ENCODE results near the gene RET.

Gene RET

DNA sequence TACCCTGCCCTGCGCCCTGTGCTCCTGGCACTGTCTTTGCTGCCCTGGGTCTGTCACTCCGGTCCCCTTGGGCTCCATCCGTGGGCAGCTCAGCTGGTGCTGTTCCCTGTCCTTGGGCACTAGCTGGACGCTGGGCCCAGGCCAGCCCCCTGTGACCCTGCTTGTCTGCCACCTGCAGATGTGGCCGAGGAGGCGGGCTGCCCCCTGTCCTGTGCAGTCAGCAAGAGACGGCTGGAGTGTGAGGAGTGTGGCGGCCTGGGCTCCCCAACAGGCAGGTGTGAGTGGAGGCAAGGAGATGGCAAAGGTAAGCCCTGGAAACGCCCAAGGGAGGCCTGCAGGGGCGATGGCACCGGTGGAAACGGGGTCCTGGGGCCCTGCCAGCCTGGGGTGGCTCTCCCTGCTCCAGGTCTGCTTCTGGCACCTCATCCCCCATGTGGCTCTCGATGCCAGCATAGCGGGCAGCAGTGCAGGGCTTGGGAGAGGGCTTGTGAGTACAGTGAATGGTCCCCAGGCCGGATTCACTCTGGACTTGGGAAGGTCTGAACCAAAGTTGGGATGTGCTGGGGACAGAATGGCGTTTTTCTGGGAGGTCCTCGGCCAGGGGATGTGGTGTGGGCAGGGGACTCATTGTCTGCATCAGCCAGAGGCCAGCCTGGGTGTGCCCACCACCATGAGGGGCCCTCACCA lies 35.2 kb downstream of the RET start:
- Histone ChIP-seq H3K4me3 (ENCODE audit: low read length) (no peak overlapping the region), H4K20me1 (ENCODE audit: control insufficient read depth, insufficient read depth, low read depth, low read length) (no peaks in the 10 kb centered on the region; the same call in 1 of the 2 replicates), H3K4me2 (ENCODE audit: low read length) (no peak overlapping the region), H3F3A (ENCODE audit: control insufficient read depth, insufficient read depth) (no peaks in the 10 kb centered on the region), H3K79me2 (ENCODE audit: control insufficient read depth, low read length) (no peaks in the 10 kb centered on the region), H3K27me3 (ENCODE audit: control insufficient read depth, low read length) (no peaks in the 10 kb centered on the region), H3K9me2 (replicated peaks; ENCODE audit: control insufficient read depth, low read length) (no peaks in the 10 kb centered on the region), H3K4me1 (ENCODE audit: control insufficient read depth, low read length) (no peaks in the 10 kb centered on the region), H3K27ac (ENCODE audit: low read depth, low read length) (no peak overlapping the region), H3K36me3 (ENCODE audit: control insufficient read depth, low read length) (no peaks in the 10 kb centered on the region), H3K9me3 (ENCODE audit: control insufficient read depth, insufficient read depth, low read length) (no peaks in the 10 kb centered on the region)
- TF ChIP-seq EZH2phosphoT487 (IDR thresholded peaks at IDR 0.05; ENCODE audit: borderline replicate concordance, low read length) (no peak), CTCF (IDR thresholded peaks at IDR 0.05; ENCODE audit: low read depth, low read length, poor library complexity, severe bottlenecking) (no peak)

DNA sequence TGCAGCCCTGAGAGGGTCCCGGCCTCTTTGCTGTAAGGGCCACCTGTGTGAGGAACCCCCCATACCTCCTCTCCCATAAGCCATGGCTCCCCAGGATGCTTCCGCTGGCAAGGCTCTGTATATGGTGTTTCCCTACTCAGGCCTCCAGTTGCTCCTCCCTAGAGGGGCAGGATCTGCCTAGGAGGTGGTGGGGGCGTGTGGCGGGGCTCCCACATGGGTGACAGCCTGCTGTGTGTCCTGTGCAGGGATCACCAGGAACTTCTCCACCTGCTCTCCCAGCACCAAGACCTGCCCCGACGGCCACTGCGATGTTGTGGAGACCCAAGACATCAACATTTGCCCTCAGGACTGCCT lies 35.7 kb downstream of the RET start:
- Histone ChIP-seq H3F3A (ENCODE audit: control insufficient read depth, insufficient read depth) (no peaks in the 10 kb centered on the region), H3K79me2 (ENCODE audit: control insufficient read depth, low read length) (no peaks in the 10 kb centered on the region), H3K9me3 (ENCODE audit: control insufficient read depth, insufficient read depth, low read length) (no peaks in the 10 kb centered on the region), H3K4me1 (ENCODE audit: control insufficient read depth, low read length) (no peaks in the 10 kb centered on the region), H3K4me3 (ENCODE audit: low read length) (no peak overlapping the region), H3K27me3 (ENCODE audit: control insufficient read depth, low read length) (no peaks in the 10 kb centered on the region), H3K27ac (ENCODE audit: low read depth, low read length) (no peak overlapping the region), H4K20me1 (ENCODE audit: control insufficient read depth, insufficient read depth, low read depth, low read length) (no peaks in the 10 kb centered on the region; the same call in 1 of the 2 replicates), H3K4me2 (ENCODE audit: low read length) (no peak overlapping the region), H3K36me3 (ENCODE audit: control insufficient read depth, low read length) (no peaks in the 10 kb centered on the region), H3K9me2 (replicated peaks; ENCODE audit: control insufficient read depth, low read length) (no peaks in the 10 kb centered on the region)
- no peak for TF ChIP-seq EZH2phosphoT487 (IDR thresholded peaks at IDR 0.05; ENCODE audit: borderline replicate concordance, low read length)
- TF ChIP-seq CTCF (IDR thresholded peaks at IDR 0.05; ENCODE audit: low read depth, low read length, poor library complexity, severe bottlenecking) = no peak

- Histone ChIP-seq H3K79me2 (ENCODE audit: control insufficient read depth, low read length) (no peaks in the 10 kb centered on the region), H3K27ac (ENCODE audit: low read depth, low read length) (no peak overlapping the region), H3K4me2 (ENCODE audit: low read length) (no peak overlapping the region), H3K9me2 (replicated peaks; ENCODE audit: control insufficient read depth, low read length) (no peaks in the 10 kb centered on the region), H3K4me3 (ENCODE audit: low read length) (no peak overlapping the region), H3F3A (ENCODE audit: control insufficient read depth, insufficient read depth) (no peaks in the 10 kb centered on the region), H4K20me1 (ENCODE audit: control insufficient read depth, insufficient read depth, low read depth, low read length) (no peaks in the 10 kb centered on the region; the same call in 1 of the 2 replicates), H3K4me1 (ENCODE audit: control insufficient read depth, low read length) (no peaks in the 10 kb centered on the region), H3K27me3 (ENCODE audit: control insufficient read depth, low read length) (no peaks in the 10 kb centered on the region), H3K36me3 (ENCODE audit: control insufficient read depth, low read length) (no peaks in the 10 kb centered on the region), H3K9me3 (ENCODE audit: control insufficient read depth, insufficient read depth, low read length) (no peaks in the 10 kb centered on the region)
- TF ChIP-seq EZH2phosphoT487 (IDR thresholded peaks at IDR 0.05; ENCODE audit: borderline replicate concordance, low read length) (no peak), CTCF (IDR thresholded peaks at IDR 0.05; ENCODE audit: low read depth, low read length, poor library complexity, severe bottlenecking) (no peak)
Measured at GRCh38 chr10:43113201-43114087, 36.6 kb downstream of the RET start.

All from DOHH2 (cell line).